H7 (cell line): ENCODE measurements around the gene PEAR1. TPM values are rescaled to one million over a fixed set of nuclear protein-coding genes. Genes with fewer than 3 reads are reported as not detected.

Experiments
- DNase-seq: peaks from one replicate; pipeline ENCODE4 v3.0.0; 2012
- H3K27me3 ChIP-seq: 2 replicates; pipeline ENCODE4 v1.6.0; 2011; ENCODE audit warnings: mild to moderate bottlenecking, low read length; ENCODE audit not compliant: control insufficient read depth, insufficient read depth
- H3K36me3 ChIP-seq: replicated peaks from 2 replicates; pipeline ENCODE4 v1.5.1; 2011; ENCODE audit warnings: low read length; ENCODE audit not compliant: control insufficient read depth, insufficient read depth
- H3K4me3 ChIP-seq: 2 replicates; pipeline ENCODE4 v1.5.1; 2011; ENCODE audit warnings: low read depth, mild to moderate bottlenecking, control low read depth, low read length, moderate library complexity; ENCODE audit not compliant: insufficient read depth
- total RNA-seq: library from RNA; depleted of rRNA; stranded (reverse); fragments of >200 nt; shearing (Covaris generic); gene quantifications from 2 replicates; pipeline ENCODE4 v1.2.3, GENCODE V29; 2014; rRNA removed

The PEAR1 gene, protein sequence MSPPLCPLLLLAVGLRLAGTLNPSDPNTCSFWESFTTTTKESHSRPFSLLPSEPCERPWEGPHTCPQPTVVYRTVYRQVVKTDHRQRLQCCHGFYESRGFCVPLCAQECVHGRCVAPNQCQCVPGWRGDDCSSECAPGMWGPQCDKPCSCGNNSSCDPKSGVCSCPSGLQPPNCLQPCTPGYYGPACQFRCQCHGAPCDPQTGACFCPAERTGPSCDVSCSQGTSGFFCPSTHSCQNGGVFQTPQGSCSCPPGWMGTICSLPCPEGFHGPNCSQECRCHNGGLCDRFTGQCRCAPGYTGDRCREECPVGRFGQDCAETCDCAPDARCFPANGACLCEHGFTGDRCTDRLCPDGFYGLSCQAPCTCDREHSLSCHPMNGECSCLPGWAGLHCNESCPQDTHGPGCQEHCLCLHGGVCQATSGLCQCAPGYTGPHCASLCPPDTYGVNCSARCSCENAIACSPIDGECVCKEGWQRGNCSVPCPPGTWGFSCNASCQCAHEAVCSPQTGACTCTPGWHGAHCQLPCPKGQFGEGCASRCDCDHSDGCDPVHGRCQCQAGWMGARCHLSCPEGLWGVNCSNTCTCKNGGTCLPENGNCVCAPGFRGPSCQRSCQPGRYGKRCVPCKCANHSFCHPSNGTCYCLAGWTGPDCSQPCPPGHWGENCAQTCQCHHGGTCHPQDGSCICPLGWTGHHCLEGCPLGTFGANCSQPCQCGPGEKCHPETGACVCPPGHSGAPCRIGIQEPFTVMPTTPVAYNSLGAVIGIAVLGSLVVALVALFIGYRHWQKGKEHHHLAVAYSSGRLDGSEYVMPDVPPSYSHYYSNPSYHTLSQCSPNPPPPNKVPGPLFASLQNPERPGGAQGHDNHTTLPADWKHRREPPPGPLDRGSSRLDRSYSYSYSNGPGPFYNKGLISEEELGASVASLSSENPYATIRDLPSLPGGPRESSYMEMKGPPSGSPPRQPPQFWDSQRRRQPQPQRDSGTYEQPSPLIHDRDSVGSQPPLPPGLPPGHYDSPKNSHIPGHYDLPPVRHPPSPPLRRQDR
- total RNA-seq, result 1.2 and 1.8 TPM in 2 replicates

DNA sequence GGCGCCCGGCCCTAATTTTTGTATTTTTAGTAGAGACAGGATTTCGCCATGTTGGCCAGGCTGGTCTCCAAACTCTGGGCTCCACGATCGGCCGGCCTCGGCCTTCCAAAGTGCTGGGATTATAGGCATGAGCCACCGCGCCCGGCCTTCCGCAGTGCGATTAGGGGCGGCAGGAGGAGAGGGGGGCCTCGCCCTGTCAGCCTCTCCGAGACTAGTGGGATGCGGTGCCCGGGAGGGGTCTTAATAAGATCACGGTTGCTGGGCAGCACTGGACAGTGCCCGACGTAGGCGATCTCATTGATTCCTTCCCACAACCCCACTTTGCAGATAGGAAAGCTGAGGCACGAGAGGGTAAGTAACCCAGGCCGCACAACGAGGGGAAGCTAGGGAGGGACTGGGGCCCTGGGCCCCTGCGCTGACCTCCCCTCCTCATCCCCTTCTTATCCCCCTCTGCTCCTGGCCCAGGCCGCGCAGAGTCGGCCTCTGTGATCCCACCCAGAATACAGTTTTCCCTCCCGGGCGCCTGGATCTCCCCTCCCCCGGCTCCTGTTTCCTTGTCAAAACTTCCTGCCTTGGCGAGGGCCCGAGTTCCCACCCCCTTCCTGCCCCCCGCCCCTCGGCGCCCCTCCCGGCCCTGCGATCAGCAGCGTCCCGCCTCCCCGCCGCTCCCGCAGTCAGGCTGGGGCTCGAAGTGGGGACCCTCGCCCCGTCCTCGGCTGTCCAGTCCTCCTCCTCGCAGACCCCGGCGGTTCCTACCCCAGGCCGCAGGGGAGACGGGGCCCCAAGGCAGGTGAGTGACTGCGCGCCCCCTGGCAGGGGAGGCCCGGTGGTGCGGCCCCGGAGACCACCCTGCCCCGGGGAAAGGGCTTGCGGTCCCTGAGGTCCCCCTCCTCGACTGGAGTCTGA lies at the start of gene PEAR1:
Gene PEAR1, plus strand, starts transcription at position 671 of the 906 bp plus-strand sequence. CDS start 10,209 bp downstream, outside the sequence.
- peak; percentile 92 for DNase-seq
- Histone ChIP-seq H3K36me3 (no peaks in the 10 kb centered on the region), H3K4me3 (peak within 1 kb of the TSS; percentile 46), H3K27me3 (peaks cover 37% of the 10 kb centered on the region)

DNA sequence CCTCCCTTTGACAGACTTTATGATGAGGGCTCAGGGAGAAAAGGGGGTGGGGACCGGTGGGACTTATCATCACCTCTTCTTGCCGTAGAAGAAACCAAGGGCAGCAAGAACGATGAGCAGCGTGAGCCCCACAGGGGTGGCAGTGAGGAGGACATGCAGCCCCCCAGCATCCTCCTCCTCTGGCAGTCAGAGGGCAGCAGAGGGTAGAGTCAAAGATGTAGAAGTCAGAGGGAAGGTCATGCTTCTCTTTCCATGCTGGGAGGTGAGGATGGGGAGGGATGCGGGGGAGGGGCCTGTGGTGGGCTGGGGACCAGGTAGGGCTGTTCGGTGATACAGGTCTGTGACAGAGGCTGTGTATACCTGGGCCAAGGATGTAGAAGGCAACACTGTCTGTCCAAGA lies 49.4 kb upstream of the PEAR1 start:
- no peak overlapping the region for H3K4me3 ChIP-seq
- peaks cover 85% of the 10 kb centered on the region for H3K27me3 ChIP-seq
- no peaks in the 10 kb centered on the region for H3K36me3 ChIP-seq
- DNase-seq, result peak; percentile 83

GRCh38 chr1:156844638-156845037 lies 48.9 kb upstream of the PEAR1 start:
- H3K27me3 ChIP-seq, result peaks cover 86% of the 10 kb centered on the region
- no peaks in the 10 kb centered on the region for H3K36me3 ChIP-seq
- DNase-seq, result peak; percentile 53
- H3K4me3 ChIP-seq, result peak overlapping the region; percentile 39; the same call in 1 of the 2 replicates

GRCh38 chr1:156845055-156845952 lies 48.2 kb upstream of the PEAR1 start:
- peaks cover 87% of the 10 kb centered on the region for H3K27me3 ChIP-seq
- no peaks in the 10 kb centered on the region for H3K36me3 ChIP-seq
- peak; percentile 95 for DNase-seq
- peak overlapping the region; percentile 39 for H3K4me3 ChIP-seq

- peaks cover 92% of the 10 kb centered on the region for H3K27me3 ChIP-seq
- H3K4me3 ChIP-seq, result no peak overlapping the region
- DNase-seq, result no peak
- H3K36me3 ChIP-seq, result no peaks in the 10 kb centered on the region
These were observed 47.5 kb upstream of the PEAR1 start for GRCh38 chr1:156845953-156846545.

GRCh38 chr1:156846643-156847042 lies 46.9 kb upstream of the PEAR1 start:
- no peak overlapping the region for H3K4me3 ChIP-seq
- no peaks in the 10 kb centered on the region for H3K36me3 ChIP-seq
- DNase-seq, result peak; percentile 24
- peaks cover 95% of the 10 kb centered on the region for H3K27me3 ChIP-seq

GRCh38 chr1:156847591-156848460 lies 45.7 kb upstream of the PEAR1 start:
- H3K4me3 ChIP-seq, result no peak overlapping the region; the same call in 1 of the 2 replicates
- DNase-seq, result peak; percentile 29
- peaks cover 91% of the 10 kb centered on the region for H3K27me3 ChIP-seq
- no peaks in the 10 kb centered on the region for H3K36me3 ChIP-seq

GRCh38 chr1:156848461-156849150 lies 44.9 kb upstream of the PEAR1 start:
- peak; percentile 93 for DNase-seq
- no peaks in the 10 kb centered on the region for H3K36me3 ChIP-seq
- peaks cover 88% of the 10 kb centered on the region for H3K27me3 ChIP-seq
- peak overlapping the region; percentile 32 for H3K4me3 ChIP-seq

DNA sequence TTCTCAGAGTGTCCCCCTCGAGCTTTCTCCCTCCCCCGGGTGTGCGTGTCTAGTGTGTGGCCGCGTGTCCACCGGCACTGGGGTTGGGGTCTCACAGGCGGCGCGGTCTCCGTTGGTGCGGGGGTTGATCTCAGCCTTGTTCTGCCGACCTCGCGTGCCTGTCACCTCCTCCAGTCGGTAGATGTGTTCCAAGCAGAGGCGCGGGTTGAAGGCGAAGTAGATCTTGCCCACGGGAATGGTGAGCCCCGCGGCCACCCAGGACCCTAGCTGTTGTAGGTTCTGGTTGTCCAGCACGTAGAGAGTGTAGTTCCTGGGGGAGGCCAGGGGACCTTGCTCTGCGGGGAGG lies 44.4 kb upstream of the PEAR1 start:
- peaks cover 88% of the 10 kb centered on the region for H3K27me3 ChIP-seq
- peak overlapping the region; percentile 32 for H3K4me3 ChIP-seq
- no peaks in the 10 kb centered on the region for H3K36me3 ChIP-seq
- peak; percentile 77 for DNase-seq

GRCh38 chr1:156851779-156852417 lies 41.6 kb upstream of the PEAR1 start:
- H3K4me3 ChIP-seq, result no peak overlapping the region
- H3K27me3 ChIP-seq, result peaks cover 76% of the 10 kb centered on the region
- H3K36me3 ChIP-seq, result no peaks in the 10 kb centered on the region
- DNase-seq, result peak; percentile 49

DNA sequence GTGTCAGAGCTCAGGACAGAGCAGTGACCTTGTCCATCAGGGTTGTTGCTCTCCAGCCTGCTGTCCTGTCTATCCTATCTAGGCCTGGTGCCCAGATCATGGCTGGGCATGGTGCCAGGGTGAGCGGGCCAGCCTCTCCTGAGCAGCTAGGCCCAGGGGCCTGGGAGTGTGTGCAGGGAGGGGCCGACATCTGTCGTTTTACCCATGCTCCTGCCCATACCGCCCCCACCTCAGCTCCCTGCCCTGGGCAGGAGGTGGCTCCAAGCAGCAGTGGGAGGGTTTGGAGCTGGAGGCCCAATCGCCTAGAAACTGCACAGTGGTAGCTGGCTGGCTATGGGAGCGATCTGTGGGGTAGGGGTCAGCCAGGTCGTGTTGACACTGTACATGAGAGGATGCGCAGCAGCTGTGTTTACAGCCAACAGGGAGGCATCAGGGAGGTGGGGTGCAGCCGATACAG lies 41.1 kb upstream of the PEAR1 start:
- H3K27me3 ChIP-seq, result peaks cover 76% of the 10 kb centered on the region

More for the DNA sequence above, 41.1 kb upstream of the PEAR1 start:
- H3K4me3 ChIP-seq, result no peak overlapping the region
- DNase-seq, result peak; percentile 46
- H3K36me3 ChIP-seq, result no peaks in the 10 kb centered on the region
